ENCODE measurements around the gene AADACL3. TPM values are rescaled to one million over a fixed set of nuclear protein-coding genes. Genes with fewer than 3 reads are reported as not detected.

Gene AADACL3
- total RNA-seq, 3 donors from 2014 or later = under 0.01 TPM; not detected in 2

- Histone ChIP-seq H3K36me3 (no peaks in the 10 kb centered on the region), H3K27ac (no peak within 1 kb of the TSS), H3K4me1 (no peaks in the 10 kb centered on the region), H3K4me3 (no peak within 1 kb of the TSS), H3K27me3 (no peaks in the 10 kb centered on the region), H3K9me3 (peaks cover 16 to 32% of the 10 kb centered on the region in 2 donors)
- TF ChIP-seq POLR2AphosphoS5 (IDR thresholded peaks at IDR 0.05) = no peak
- TF ChIP-seq, protein P1, sequence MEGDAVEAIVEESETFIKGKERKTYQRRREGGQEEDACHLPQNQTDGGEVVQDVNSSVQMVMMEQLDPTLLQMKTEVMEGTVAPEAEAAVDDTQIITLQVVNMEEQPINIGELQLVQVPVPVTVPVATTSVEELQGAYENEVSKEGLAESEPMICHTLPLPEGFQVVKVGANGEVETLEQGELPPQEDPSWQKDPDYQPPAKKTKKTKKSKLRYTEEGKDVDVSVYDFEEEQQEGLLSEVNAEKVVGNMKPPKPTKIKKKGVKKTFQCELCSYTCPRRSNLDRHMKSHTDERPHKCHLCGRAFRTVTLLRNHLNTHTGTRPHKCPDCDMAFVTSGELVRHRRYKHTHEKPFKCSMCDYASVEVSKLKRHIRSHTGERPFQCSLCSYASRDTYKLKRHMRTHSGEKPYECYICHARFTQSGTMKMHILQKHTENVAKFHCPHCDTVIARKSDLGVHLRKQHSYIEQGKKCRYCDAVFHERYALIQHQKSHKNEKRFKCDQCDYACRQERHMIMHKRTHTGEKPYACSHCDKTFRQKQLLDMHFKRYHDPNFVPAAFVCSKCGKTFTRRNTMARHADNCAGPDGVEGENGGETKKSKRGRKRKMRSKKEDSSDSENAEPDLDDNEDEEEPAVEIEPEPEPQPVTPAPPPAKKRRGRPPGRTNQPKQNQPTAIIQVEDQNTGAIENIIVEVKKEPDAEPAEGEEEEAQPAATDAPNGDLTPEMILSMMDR (IDR thresholded peaks at IDR 0.05) = no peak
- TF ChIP-seq POLR2A (IDR thresholded peaks at IDR 0.05) = no peak
- intact Hi-C loops (cut with DNase I; ENCODE audit: low total_unique reads) = no loop called here
- DNase-seq (ENCODE audit: low spot score in 2 of 2) = no peak
These were observed 30.0 kb downstream of the AADACL3 start, which contains the start of gene CFAP107 for GRCh38 chr1:12745992-12746323. CFAP107 (plus strand) TSS chr1:12746200; CDS start chr1:12746431, 231 bp downstream.

DNA sequence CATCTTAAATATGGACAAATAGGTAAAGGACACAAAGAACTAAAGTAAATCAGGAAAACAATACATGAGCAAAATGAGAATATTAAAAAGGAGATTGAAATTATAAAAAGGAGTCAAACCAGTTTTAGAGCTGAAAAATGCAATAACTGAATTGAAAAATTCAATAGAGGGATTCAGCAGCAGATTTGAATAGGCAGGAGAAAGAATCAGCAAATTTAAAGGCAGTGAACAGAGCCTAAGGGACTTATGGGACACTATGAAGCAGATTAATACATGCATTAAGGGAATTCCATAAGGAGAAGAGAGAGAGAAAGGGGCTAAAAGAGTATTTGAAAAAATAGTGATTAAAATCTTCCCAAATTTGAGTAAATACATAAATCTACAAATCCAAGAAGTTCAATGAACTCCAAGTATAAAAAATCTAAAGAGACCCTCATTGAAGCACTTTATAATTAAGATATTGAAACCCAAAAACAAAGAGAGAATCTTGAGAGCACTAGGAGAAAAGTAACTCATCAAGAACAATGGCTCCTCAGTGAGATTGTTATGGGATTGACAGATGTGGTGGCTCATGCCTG lies 33.0 kb downstream of the AADACL3 start:
- TF ChIP-seq POLR2A (IDR thresholded peaks at IDR 0.05) = no peak
- no peak for TF ChIP-seq POLR2AphosphoS5 (IDR thresholded peaks at IDR 0.05)
- TF ChIP-seq, protein P1 (IDR thresholded peaks at IDR 0.05) = no peak
- no peak for DNase-seq (ENCODE audit: low spot score in 2 of 2)
- Histone ChIP-seq H3K4me1 (no peaks in the 10 kb centered on the region), H3K27me3 (no peaks in the 10 kb centered on the region), H3K27ac (no peak overlapping the region), H3K9me3 (peaks cover 16 to 32% of the 10 kb centered on the region in 2 donors), H3K4me3 (no peak overlapping the region), H3K36me3 (no peaks in the 10 kb centered on the region)
- intact Hi-C loops (cut with DNase I; ENCODE audit: low total_unique reads) = no loop called here

- H3K27me3 ChIP-seq = no peaks in the 10 kb centered on the region
- TF ChIP-seq POLR2A (IDR thresholded peaks at IDR 0.05) = no peak
- TF ChIP-seq, protein P1 (IDR thresholded peaks at IDR 0.05) = no peak
- H3K9me3 ChIP-seq = peaks cover 0 to 9% of the 10 kb centered on the region in 2 donors
- H3K4me1 ChIP-seq = no peaks in the 10 kb centered on the region
- DNase-seq (ENCODE audit: low spot score in 2 of 2) = no peak
- intact Hi-C loops (cut with DNase I; ENCODE audit: low total_unique reads) = no loop called here
- no peaks in the 10 kb centered on the region for H3K36me3 ChIP-seq
- no peak overlapping the region for H3K27ac ChIP-seq
- no peak overlapping the region for H3K4me3 ChIP-seq
These were observed 38.8 kb downstream of the AADACL3 start for GRCh38 chr1:12754738-12755137.

- Histone ChIP-seq H3K27me3 (no peaks in the 10 kb centered on the region), H3K27ac (no peak overlapping the region), H3K4me3 (no peak overlapping the region), H3K36me3 (no peaks in the 10 kb centered on the region), H3K9me3 (no peaks in the 10 kb centered on the region), H3K4me1 (no peaks in the 10 kb centered on the region)
- no peak for DNase-seq (ENCODE audit: low spot score in 2 of 2)
- no peak for TF ChIP-seq POLR2A (IDR thresholded peaks at IDR 0.05)
- TF ChIP-seq, protein P1 (IDR thresholded peaks at IDR 0.05) = no peak
- no peak for TF ChIP-seq POLR2AphosphoS5 (IDR thresholded peaks at IDR 0.05)
- intact Hi-C loops (cut with DNase I; ENCODE audit: low total_unique reads) = no loop called here
These were observed 40.4 kb downstream of the AADACL3 start for GRCh38 chr1:12756273-12756672.

- intact Hi-C loops (cut with DNase I; ENCODE audit: low total_unique reads) = no loop called here
These were observed 41.0 kb downstream of the AADACL3 start for GRCh38 chr1:12756768-12757413.

More at GRCh38 chr1:12756768-12757413, 41.0 kb downstream of the AADACL3 start:
- H3K27ac ChIP-seq = no peak overlapping the region
- H3K9me3 ChIP-seq = no peaks in the 10 kb centered on the region
- no peaks in the 10 kb centered on the region for H3K27me3 ChIP-seq
- no peak for DNase-seq (ENCODE audit: low spot score in 2 of 2)
- no peaks in the 10 kb centered on the region for H3K36me3 ChIP-seq
- no peaks in the 10 kb centered on the region for H3K4me1 ChIP-seq
- TF ChIP-seq, protein P1 (IDR thresholded peaks at IDR 0.05) = no peak
- no peak for TF ChIP-seq POLR2AphosphoS5 (IDR thresholded peaks at IDR 0.05)
- TF ChIP-seq POLR2A (IDR thresholded peaks at IDR 0.05) = no peak
- H3K4me3 ChIP-seq = no peak overlapping the region
